Measurements from ENCODE around the gene DDB1. TPM values are rescaled to one million over a fixed set of nuclear protein-coding genes. Genes with fewer than 3 reads are reported as not detected.
A peak's percentile ranks its signal among the peaks of the same experiment; 100 is the strongest.

DDB1 gene
- total RNA-seq (100 to 1,000 TPM; 302 to 307 TPM), polyA plus RNA-seq (120 TPM)

DNA sequence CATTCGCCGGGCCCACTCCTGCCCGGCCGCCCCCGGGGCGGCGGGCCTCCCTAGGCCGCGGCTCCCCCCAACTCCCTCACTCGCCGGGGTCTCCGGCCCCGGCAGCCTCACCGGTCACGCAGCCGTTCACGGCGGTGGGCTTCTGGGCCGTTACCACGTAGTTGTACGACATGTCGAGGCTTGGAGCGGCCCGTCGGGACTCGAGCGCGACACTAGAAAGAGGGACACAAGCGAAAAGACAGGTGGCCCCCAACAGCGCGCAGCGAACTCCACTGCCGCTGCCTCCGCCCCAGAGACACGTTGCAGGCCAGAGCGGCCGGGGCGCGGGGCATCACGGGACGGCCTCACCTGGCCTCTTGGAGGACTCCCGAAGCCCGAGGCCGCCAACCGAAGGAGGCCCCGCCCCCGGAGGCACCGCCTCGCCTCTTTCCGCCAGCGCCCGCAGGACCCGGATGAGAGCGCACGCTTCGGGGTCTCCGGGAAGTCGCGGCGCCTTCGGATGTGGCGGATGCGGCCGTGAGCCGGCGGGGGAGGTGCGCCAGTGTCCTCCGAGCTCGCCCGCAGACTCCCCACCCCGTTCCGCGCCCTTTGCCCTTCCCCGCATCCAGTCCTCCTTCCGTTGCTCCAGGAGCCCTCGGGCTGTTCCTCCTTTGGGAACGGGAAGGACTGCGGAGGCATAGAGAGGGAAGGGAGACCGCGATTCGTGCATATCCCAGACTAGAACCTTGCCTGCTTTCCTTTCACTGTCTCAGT is at the start of gene DDB1, which contains the start of gene TKFC:
Gene DDB1 (minus strand): TSS at position 309 of the 753 bp plus-strand sequence. CDS start 137 bp downstream, at position 172.
Gene TKFC (plus strand): TSS at position 432 of the 753 bp plus-strand sequence. CDS start 1,501 bp downstream, outside the sequence.
- CTCF ChIA-PET = interaction anchor here (0.8 to 4.7 kb wide), 9 partner anchors 8 to 102 kb away, joined by 3 to 78 read pairs (median 6); partner anchors contain the start of genes CPSF7, CYB561A3, SDHAF2 and TMEM138
- DNase-seq = peak; percentile 96 to 99 (median 97)
- H3K4me3 ChIP-seq (ENCODE audit: low read length) = peak within 1 kb of the TSS; percentile 91

DNA sequence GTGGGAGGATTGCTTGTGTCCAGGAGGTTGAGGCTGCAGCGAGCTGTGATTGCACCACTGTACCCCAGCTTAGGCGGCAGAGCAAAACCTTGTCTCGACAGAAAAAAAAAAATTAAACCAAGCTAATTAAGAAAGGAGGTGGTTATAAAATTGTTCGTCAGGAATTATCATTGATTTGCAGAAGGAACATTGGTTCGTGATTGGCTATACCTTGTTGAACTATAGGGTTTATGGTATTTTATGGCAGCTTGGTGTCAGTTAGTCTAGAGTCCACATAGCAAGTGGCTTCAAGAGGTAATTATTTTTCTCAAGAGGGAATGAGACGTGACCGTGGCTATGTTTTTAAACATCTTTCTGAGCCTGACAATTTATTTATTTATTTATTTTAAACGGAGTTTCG is 48.0 kb upstream of the DDB1 start:
- peaks cover 6 to 8% (median 7%) of the 10 kb centered on the region in 3 donors for H3K4me1 Mint-ChIP-seq
- H3K9me3 ChIP-seq (ENCODE audit: low read length) = no peaks in the 10 kb centered on the region
- peaks cover 0 to 14% (median 3%) of the 10 kb centered on the region in 3 donors for H3K36me3 Mint-ChIP-seq
- H3K4me3 Mint-ChIP-seq = no peak overlapping the region
- H3K36me3 ChIP-seq (ENCODE audit: insufficient read depth, low read length) = no peaks in the 10 kb centered on the region
- H3K9me3 Mint-ChIP-seq = no peaks in the 10 kb centered on the region
- DNase-seq = no peak
- no peak overlapping the region for H3K27ac ChIP-seq (ENCODE audit: low read depth, low read length)
- H3K27me3 Mint-ChIP-seq = no peaks in the 10 kb centered on the region
- H3K4me3 ChIP-seq (ENCODE audit: low read length) = no peak overlapping the region
- ChIA-PET POLR2A (no interaction called here), CTCF (interaction anchor here (9.2 kb wide), 1 partner anchor 43 kb away, joined by 159 read pairs; no protein-coding TSS in a partner anchor)
- no peaks in the 10 kb centered on the region for H3K27me3 ChIP-seq (ENCODE audit: insufficient read depth, low read length, poor library complexity, severe bottlenecking)
- H3K27ac Mint-ChIP-seq = peak overlapping the region in 1 of 8 donors; percentile 60
- H3K4me1 ChIP-seq (ENCODE audit: insufficient read depth, low read length) = peaks cover 6% of the 10 kb centered on the region

More for the DNA sequence above, at the start of gene DDB1, which contains the start of gene TKFC:
- Histone ChIP-seq H3K27ac (ENCODE audit: low read depth, low read length) (peak within 1 kb of the TSS; percentile 94), H3K36me3 (ENCODE audit: insufficient read depth, low read length) (peaks cover 10% of the 10 kb centered on the region), H3K9me3 (ENCODE audit: low read length) (no peaks in the 10 kb centered on the region), H3K27me3 (ENCODE audit: insufficient read depth, low read length, poor library complexity, severe bottlenecking) (no peaks in the 10 kb centered on the region), H3K4me1 (ENCODE audit: insufficient read depth, low read length) (peaks cover 39% of the 10 kb centered on the region)
- POLR2A ChIA-PET = interaction anchor here (0.6 to 4.2 kb wide), 7 partner anchors 18 to 102 kb away, joined by 3 to 42 read pairs (median 8); partner anchors contain the start of genes CPSF7, CYB561A3, SDHAF2 and TMEM138
- Mint-ChIP-seq H3K36me3 (peaks cover 0 to 45% (median 15%) of the 10 kb centered on the region in 3 donors), H3K27me3 (peaks cover 0 to 3% of the 10 kb centered on the region in 2 donors), H3K27ac (peak within 1 kb of the TSS; percentile 96 to 100 (median 98)), H3K9me3 (no peaks in the 10 kb centered on the region), H3K4me3 (peak within 1 kb of the TSS; percentile 92 to 98 (median 95)), H3K4me1 (peaks cover 53 to 71% (median 58%) of the 10 kb centered on the region in 3 donors)

DNA sequence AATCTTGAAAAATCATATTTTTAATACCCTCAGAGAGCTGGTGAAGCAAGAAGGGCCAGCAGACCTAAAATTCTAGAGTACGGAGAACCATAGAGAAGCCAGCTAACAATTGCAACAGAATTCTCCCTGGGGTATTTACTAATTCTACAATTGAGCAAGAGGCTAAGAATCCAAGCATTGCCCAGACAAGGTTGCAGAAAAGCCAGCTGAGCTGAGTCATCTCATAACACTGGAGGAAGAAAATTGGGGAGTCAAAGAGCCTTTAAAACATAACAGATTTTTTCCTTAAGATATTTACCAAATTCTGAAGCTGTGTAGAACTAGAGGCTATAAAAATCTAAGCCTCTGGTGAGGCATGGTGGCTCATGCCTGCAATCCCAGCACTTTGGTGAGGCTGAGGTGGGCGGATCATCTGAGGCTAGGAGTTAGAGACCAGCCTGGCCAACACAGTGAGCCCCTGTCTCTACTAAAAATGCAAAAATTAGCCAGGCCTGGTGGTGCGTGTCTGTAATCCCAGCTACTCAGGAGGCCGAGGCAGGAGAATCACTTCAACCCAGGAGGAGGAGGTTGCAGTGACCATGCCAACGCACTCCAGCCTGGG is 45.9 kb upstream of the DDB1 start:
- H3K9me3 ChIP-seq (ENCODE audit: low read length) = no peaks in the 10 kb centered on the region
- H3K36me3 ChIP-seq (ENCODE audit: insufficient read depth, low read length) = no peaks in the 10 kb centered on the region
- Mint-ChIP-seq H3K36me3 (peaks cover 0 to 23% (median 3%) of the 10 kb centered on the region in 3 donors), H3K27me3 (no peaks in the 10 kb centered on the region), H3K4me3 (no peak overlapping the region), H3K9me3 (no peaks in the 10 kb centered on the region), H3K27ac (peak overlapping the region in 1 of 8 donors; percentile 66), H3K4me1 (no peaks in the 10 kb centered on the region)
- POLR2A ChIA-PET = no interaction called here
- CTCF ChIA-PET = interaction anchor here (0.8 kb wide), 1 partner anchor 249 kb away, joined by 3 read pairs; no protein-coding TSS in a partner anchor
- H3K4me3 ChIP-seq (ENCODE audit: low read length) = no peak overlapping the region
- H3K4me1 ChIP-seq (ENCODE audit: insufficient read depth, low read length) = no peaks in the 10 kb centered on the region
- DNase-seq = no peak
- H3K27me3 ChIP-seq (ENCODE audit: insufficient read depth, low read length, poor library complexity, severe bottlenecking) = no peaks in the 10 kb centered on the region
- no peak overlapping the region for H3K27ac ChIP-seq (ENCODE audit: low read depth, low read length)

DNA sequence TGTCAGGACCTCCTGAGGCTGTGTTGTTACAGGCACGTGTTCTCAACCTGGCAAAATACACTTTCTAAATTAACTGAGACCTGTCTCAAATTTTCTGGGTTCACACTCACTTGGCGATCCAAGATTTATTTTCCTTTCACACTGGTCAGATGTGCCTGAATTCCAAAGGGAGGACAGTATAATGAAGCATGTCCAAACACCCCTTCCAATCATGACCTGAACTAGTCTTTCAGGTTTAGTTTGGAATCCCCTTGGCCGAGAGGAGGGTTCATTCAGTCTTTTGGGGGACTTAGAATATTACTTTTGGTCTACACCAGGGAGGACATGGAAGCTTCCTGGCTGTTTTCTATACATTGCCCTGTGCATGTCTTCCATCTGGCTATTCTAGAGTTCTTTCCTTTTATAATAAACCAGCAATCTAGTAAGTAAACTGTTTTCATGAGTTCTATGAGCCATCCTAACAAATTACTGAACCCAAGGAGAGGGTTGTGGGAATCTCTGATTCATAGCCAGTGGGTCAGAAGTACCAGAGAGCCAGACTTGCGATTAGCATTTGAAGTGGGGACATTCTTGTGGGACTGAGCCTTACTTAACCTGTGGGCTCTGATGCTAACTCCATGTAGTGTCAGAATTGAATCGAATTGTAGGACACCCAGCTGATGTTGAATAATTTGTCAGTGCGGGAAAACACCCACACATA is 44.7 kb upstream of the DDB1 start:
- no peaks in the 10 kb centered on the region for H3K9me3 Mint-ChIP-seq
- no peaks in the 10 kb centered on the region for H3K27me3 Mint-ChIP-seq
- no peak overlapping the region for H3K27ac ChIP-seq (ENCODE audit: low read depth, low read length)
- H3K36me3 Mint-ChIP-seq = peaks cover 0 to 27% (median 3%) of the 10 kb centered on the region in 3 donors
- H3K4me3 Mint-ChIP-seq = no peak overlapping the region
- POLR2A ChIA-PET = no interaction called here
- H3K27me3 ChIP-seq (ENCODE audit: insufficient read depth, low read length, poor library complexity, severe bottlenecking) = no peaks in the 10 kb centered on the region
- CTCF ChIA-PET = no interaction called here
- H3K4me1 Mint-ChIP-seq = no peaks in the 10 kb centered on the region
- no peaks in the 10 kb centered on the region for H3K4me1 ChIP-seq (ENCODE audit: insufficient read depth, low read length)
- H3K36me3 ChIP-seq (ENCODE audit: insufficient read depth, low read length) = no peaks in the 10 kb centered on the region
- no peaks in the 10 kb centered on the region for H3K9me3 ChIP-seq (ENCODE audit: low read length)
- H3K4me3 ChIP-seq (ENCODE audit: low read length) = no peak overlapping the region
- H3K27ac Mint-ChIP-seq = peak overlapping the region in 1 of 8 donors; percentile 22
- DNase-seq = no peak

DNA sequence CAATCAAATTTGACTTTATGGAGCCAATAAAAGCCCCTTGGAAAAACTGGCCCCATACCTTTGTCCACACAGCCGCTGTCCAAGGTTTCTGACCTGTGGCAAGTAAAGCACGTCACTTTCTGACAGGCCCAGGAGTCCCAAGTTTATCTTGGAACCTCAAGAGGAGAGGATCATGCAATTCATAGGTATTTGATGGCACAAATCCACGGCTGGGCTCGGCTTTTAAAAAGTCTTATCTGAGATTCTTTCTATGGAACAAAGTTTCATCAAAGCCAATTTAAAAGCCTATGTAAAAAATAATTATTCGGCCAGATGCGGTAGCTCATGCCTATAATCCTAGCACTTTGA is 42.8 kb upstream of the DDB1 start:
- Histone ChIP-seq H3K27me3 (ENCODE audit: insufficient read depth, low read length, poor library complexity, severe bottlenecking) (no peaks in the 10 kb centered on the region), H3K4me3 (ENCODE audit: low read length) (no peak overlapping the region), H3K36me3 (ENCODE audit: insufficient read depth, low read length) (no peaks in the 10 kb centered on the region), H3K4me1 (ENCODE audit: insufficient read depth, low read length) (no peaks in the 10 kb centered on the region), H3K27ac (ENCODE audit: low read depth, low read length) (no peak overlapping the region), H3K9me3 (ENCODE audit: low read length) (no peaks in the 10 kb centered on the region)
- Mint-ChIP-seq H3K4me3 (no peak overlapping the region), H3K27ac (no peak overlapping the region), H3K9me3 (no peaks in the 10 kb centered on the region), H3K36me3 (peaks cover 0 to 33% (median 3%) of the 10 kb centered on the region in 3 donors), H3K27me3 (no peaks in the 10 kb centered on the region), H3K4me1 (no peaks in the 10 kb centered on the region)
- no peak for DNase-seq
- ChIA-PET CTCF (interaction anchor here (2.4 kb wide), 1 partner anchor 39 kb away, joined by 9 read pairs; no protein-coding TSS in a partner anchor), POLR2A (no interaction called here)

DNA sequence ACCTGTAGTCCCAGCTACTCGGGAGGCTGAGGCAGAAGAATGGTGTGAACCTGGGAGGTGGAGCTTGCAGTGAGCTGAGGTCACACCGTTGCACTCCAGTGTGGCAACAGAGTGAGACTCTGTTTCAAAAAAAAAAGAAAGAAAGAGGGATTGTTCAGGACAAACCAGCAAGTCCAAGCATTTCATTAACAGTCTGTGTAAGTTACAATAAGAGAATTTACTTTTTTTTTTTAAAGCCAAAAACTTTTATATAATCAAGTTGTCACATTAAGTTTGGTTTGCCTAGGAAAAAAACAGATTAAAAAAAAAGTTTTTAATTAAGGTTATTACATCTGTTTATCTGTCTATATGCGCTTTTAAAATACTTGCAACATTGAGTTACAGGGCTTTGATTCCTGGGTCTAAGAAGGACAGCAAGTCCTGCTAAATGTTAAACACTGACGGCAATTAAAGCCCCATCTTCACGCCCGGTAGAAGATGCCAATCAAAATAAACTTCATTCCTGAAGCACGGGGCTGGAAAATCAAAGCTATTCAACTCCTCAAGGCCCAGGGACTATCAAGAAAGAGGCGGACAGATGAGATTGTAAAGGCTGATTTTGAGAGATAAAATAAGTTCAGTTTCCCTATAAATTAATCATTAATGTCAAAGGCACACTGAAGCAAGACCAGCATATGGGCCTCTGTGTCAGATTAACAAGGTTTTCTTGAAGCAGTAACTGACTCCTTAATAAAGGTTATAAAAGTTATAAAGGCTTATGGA is 39.9 kb upstream of the DDB1 start:
- H3K4me3 ChIP-seq (ENCODE audit: low read length) = no peak overlapping the region
- DNase-seq = no peak
- H3K36me3 ChIP-seq (ENCODE audit: insufficient read depth, low read length) = peaks cover 16% of the 10 kb centered on the region
- H3K9me3 Mint-ChIP-seq = no peaks in the 10 kb centered on the region
- no peak overlapping the region for H3K4me3 Mint-ChIP-seq
- no peaks in the 10 kb centered on the region for H3K9me3 ChIP-seq (ENCODE audit: low read length)
- no peaks in the 10 kb centered on the region for H3K27me3 Mint-ChIP-seq
- ChIA-PET POLR2A (no interaction called here), CTCF (interaction anchor here (2.3 to 5.3 kb wide), 2 partner anchors 12 to 36 kb away, joined by 15 to 20 read pairs; no protein-coding TSS in a partner anchor)
- no peak overlapping the region for H3K27ac ChIP-seq (ENCODE audit: low read depth, low read length)
- no peaks in the 10 kb centered on the region for H3K4me1 ChIP-seq (ENCODE audit: insufficient read depth, low read length)
- H3K36me3 Mint-ChIP-seq = peaks cover 0 to 58% (median 9%) of the 10 kb centered on the region in 3 donors
- H3K27ac Mint-ChIP-seq = peak overlapping the region in 1 of 8 donors; percentile 26
- no peaks in the 10 kb centered on the region for H3K27me3 ChIP-seq (ENCODE audit: insufficient read depth, low read length, poor library complexity, severe bottlenecking)
- H3K4me1 Mint-ChIP-seq = no peaks in the 10 kb centered on the region

DNA sequence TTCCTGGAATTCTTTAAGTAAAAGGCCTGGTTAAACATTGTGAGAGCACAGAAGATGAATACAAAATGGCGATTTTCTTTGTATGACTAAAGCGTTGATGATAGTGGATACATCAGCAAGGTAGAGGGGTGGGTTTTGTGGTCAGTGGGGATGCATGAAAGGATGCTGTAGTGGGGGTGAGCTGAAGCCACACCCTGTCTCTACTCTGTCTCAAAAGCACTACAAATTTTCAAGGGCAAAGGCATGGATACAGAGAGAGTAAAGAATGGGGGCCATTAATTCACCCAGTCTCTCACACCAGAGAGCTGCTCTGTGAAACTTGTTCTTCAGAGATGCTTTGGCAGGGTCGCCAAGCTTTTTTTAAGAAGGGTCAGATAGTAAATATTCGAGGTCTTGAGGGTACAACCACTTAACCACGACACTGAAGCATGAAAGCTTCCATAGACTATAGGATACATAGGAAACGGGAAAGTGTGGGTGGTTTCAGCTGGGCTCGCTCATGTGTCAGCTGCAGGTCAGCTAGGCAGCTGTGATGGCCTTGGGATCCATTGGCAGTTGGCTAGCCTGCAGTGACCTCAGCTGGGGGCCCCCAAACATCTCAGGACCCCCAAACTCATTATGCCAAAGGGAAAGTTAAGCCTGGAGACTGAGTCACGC is 37.6 kb upstream of the DDB1 start:
- Mint-ChIP-seq H3K9me3 (no peaks in the 10 kb centered on the region), H3K27me3 (no peaks in the 10 kb centered on the region), H3K27ac (peak overlapping the region in 3 of 8 donors; percentile 1 to 61 (median 14)), H3K4me1 (no peaks in the 10 kb centered on the region), H3K36me3 (peaks cover 0 to 64% (median 7%) of the 10 kb centered on the region in 3 donors), H3K4me3 (no peak overlapping the region)
- Histone ChIP-seq H3K4me1 (ENCODE audit: insufficient read depth, low read length) (no peaks in the 10 kb centered on the region), H3K27ac (ENCODE audit: low read depth, low read length) (no peak overlapping the region), H3K27me3 (ENCODE audit: insufficient read depth, low read length, poor library complexity, severe bottlenecking) (no peaks in the 10 kb centered on the region), H3K9me3 (ENCODE audit: low read length) (no peaks in the 10 kb centered on the region), H3K4me3 (ENCODE audit: low read length) (no peak overlapping the region), H3K36me3 (ENCODE audit: insufficient read depth, low read length) (peaks cover 34% of the 10 kb centered on the region)
- ChIA-PET CTCF (interaction anchor here (2.3 to 5.3 kb wide), 2 partner anchors 15 to 34 kb away, joined by 15 to 20 read pairs; no protein-coding TSS in a partner anchor), POLR2A (no interaction called here)
- DNase-seq = no peak
